Skeletal muscle cell (primary cell): Measurements from ENCODE around the gene SOWAHD.
A peak's percentile ranks its signal among the peaks of the same experiment; 100 is the strongest.
"Not testable (repeated sequence)": the region's sequence is repeated elsewhere in the genome, so short reads cannot be mapped to it uniquely, and the experiment has no call there.

Experiments
- DNase-seq: peaks from one replicate; pipeline ENCODE4 v3.0.0-alpha.2; 2010; ENCODE audit warnings: low read depth
- H3K4me3 ChIP-seq: 2 replicates; pipeline ENCODE4 v1.5.1; 2011; ENCODE audit warnings: low read depth, mild to moderate bottlenecking, control low read depth, low read length, moderate library complexity

The SOWAHD gene

GRCh38 chrX:119756926-119757635 lies 1.3 kb upstream of the SOWAHD start:
- no peak overlapping the region for H3K4me3 ChIP-seq
- DNase-seq = no peak

GRCh38 chrX:119757646-119757978 lies 776 bp upstream of the SOWAHD start:
- H3K4me3 ChIP-seq = no peak overlapping the region
- DNase-seq = no peak

GRCh38 chrX:119758731-119759247 lies 401 bp downstream of the SOWAHD start:
- no peak for DNase-seq
- peak overlapping the region; percentile 49 for H3K4me3 ChIP-seq

GRCh38 chrX:119759248-119759766 lies 919 bp downstream of the SOWAHD start:
- H3K4me3 ChIP-seq = peak overlapping the region; percentile 49

GRCh38 chrX:119760026-119760877 lies 1.9 kb downstream of the SOWAHD start:
- no peak for DNase-seq
- no peak overlapping the region for H3K4me3 ChIP-seq

More at GRCh38 chrX:119759248-119759766, 919 bp downstream of the SOWAHD start:
- DNase-seq = no peak

GRCh38 chrX:119762718-119763117 lies 4.3 kb downstream of the SOWAHD start:
- H3K4me3 ChIP-seq = no peak overlapping the region
- DNase-seq = no peak

GRCh38 chrX:119763181-119763580 lies 4.8 kb downstream of the SOWAHD start:
- H3K4me3 ChIP-seq = no peak overlapping the region
- DNase-seq = peak; percentile 47

GRCh38 chrX:119763836-119764387 lies 5.5 kb downstream of the SOWAHD start:
- no peak overlapping the region for H3K4me3 ChIP-seq
- no peak for DNase-seq

- not testable (repeated sequence) for DNase-seq, H3K4me3 ChIP-seq
Measured at GRCh38 chrX:119768436-119768835, 10.0 kb downstream of the SOWAHD start.

- DNase-seq, H3K4me3 ChIP-seq: not testable (repeated sequence)
Measured at GRCh38 chrX:119769388-119769787, 11.0 kb downstream of the SOWAHD start.

- H3K4me3 ChIP-seq = no peak overlapping the region
- no peak for DNase-seq
Measured at GRCh38 chrX:119775517-119776238, 17.3 kb downstream of the SOWAHD start.

GRCh38 chrX:119778829-119779228 lies 20.4 kb downstream of the SOWAHD start:
- H3K4me3 ChIP-seq = no peak overlapping the region
- DNase-seq = no peak

GRCh38 chrX:119783026-119783425 lies 24.6 kb downstream of the SOWAHD start:
- no peak overlapping the region for H3K4me3 ChIP-seq
- no peak for DNase-seq

GRCh38 chrX:119784747-119785446 lies 26.5 kb downstream of the SOWAHD start:
- DNase-seq = no peak
- H3K4me3 ChIP-seq = no peak overlapping the region

GRCh38 chrX:119790977-119791436 lies 32.6 kb downstream of the SOWAHD start:
- no peak for DNase-seq
- H3K4me3 ChIP-seq = peak overlapping the region; percentile 80

- peak; percentile 63 for DNase-seq
- H3K4me3 ChIP-seq = peak within 1 kb of the TSS; percentile 80
Measured at GRCh38 chrX:119791437-119792231, 33.2 kb downstream of the SOWAHD start, which contains the start of gene RPL39. Gene RPL39 (minus strand): TSS chrX:119791630. CDS start chrX:119791576, 54 bp downstream.

- no peak overlapping the region for H3K4me3 ChIP-seq
Measured at GRCh38 chrX:119801253-119802221, 43.1 kb downstream of the SOWAHD start.

More at GRCh38 chrX:119801253-119802221, 43.1 kb downstream of the SOWAHD start:
- DNase-seq = no peak
